Measurements from ENCODE around the gene NR2F2.

GRCh38 chr15:96327155-96327741, 3.3 kb upstream of the NR2F2 start:
- TF ChIP-seq EZH2 (IDR thresholded peaks at IDR 0.05; ENCODE audit: low read depth) (no peak), CTCF (conservative IDR thresholded peaks at IDR 0.05) (peak; percentile 75)
